T-cell (primary cell): ENCODE measurements around the gene ESCO1. TPM values are rescaled to one million over a fixed set of nuclear protein-coding genes. Genes with fewer than 3 reads are reported as not detected.

Experiments
- total RNA-seq, 35 experiments: library from RNA in 6 of 35; stranded (reverse) in 6 of 35; fragments of 120-200 nt in 1 of 35; gene quantifications; one replicate each; pipeline versions ENCODE4 v1.2.1 to v1.2.4 and lab custom pipeline; 2013 to 2026

ESCO1 gene
- total RNA-seq, 5 donors from 2014 or later (not counting 1 experiment from before 2014, with no cell fraction given) = 24.5 to 32.6 (median 26.2) TPM

Other genes starting within 250 kb of the ESCO1 start
- gene SNRPD1, start 11.6 kb upstream of the ESCO1 start, total RNA-seq = 10 to 100 TPM; 18.7 to 31.2 (median 30.7) TPM
- gene ABHD3, start 104.1 kb upstream of the ESCO1 start, total RNA-seq = 10 to 100 TPM; 33.1 to 42.4 (median 42.1) TPM
- 10 to 100 TPM; 23.5 to 46.1 (median 34.3) TPM for gene MIB1, start 140.1 kb upstream of the ESCO1 start, total RNA-seq